HG02884 (cell line): ENCODE measurements around the gene ATOSA.
A peak's percentile ranks its signal among the peaks of the same experiment; 100 is the strongest.

Source experiments
- ATAC-seq: cut with Tn5 transposase; IDR thresholded peaks from one replicate; pipeline ENCODE4 v1.9.1; 2021; ENCODE audit warnings: mild to moderate bottlenecking, moderate library complexity; ENCODE audit not compliant: unreplicated experiment

The ATOSA gene

GRCh38 chr15:52652984-52653383 lies 26.2 kb downstream of the ATOSA start:
- ATAC-seq, result no peak

DNA sequence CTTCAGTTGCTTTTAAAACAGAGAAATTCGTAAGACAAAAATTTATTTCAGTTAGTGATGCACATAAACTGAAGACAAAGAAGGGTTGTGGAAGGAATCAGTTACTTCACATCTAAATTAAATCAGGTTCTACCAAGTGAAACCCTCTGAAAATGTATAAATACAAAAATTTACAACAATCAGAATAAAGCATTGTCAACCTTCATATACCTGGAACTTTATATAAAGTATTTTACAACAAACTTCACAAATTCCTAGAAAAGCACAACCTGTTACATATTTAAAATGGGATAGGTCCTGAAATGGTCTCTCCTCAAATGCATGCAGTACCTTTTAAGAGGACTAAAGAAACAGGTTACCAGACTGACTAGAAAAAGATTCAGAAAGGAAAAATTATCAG lies 26.9 kb downstream of the ATOSA start:
- ATAC-seq, result no peak

DNA sequence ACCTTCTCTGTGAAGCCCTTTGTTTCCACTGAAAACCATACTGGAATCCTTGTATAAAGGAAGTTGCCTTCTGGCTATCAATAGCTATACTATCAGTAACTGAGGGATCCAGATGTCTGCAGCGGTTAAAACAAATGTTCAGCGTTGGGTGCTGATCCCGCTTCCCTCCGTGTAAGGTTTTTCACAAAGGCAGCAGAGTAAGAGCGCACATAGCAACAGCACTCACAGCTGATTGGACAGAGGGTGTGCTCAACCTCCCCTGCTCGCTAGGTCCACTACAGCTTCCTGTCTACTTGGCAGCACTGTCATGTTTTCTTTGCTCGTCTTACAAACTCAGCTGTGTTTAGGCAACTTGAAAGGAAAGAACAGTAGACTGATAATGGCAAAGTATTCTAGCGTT lies 27.3 kb downstream of the ATOSA start:
- peak; percentile 99 for ATAC-seq

DNA sequence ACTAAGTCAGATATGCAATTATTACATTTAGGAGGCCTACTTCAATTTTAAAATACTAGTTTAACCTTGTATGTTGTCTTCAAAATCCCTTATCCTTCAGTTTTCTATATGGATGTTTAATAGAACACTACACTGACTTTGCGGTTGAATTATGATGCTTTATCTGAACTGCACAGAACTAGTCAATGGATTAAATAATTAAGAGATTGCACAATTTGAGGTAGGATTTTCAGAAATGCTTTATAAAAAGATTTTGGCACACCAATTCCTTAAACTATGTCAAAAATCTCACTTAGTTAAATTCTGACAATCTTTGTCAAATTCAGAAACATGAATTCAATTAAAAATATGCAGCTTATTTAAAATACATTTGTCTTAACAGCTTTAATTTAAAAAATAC lies 28.1 kb downstream of the ATOSA start:
- no peak for ATAC-seq

GRCh38 chr15:52649686-52650085 lies 29.5 kb downstream of the ATOSA start:
- ATAC-seq, result no peak

DNA sequence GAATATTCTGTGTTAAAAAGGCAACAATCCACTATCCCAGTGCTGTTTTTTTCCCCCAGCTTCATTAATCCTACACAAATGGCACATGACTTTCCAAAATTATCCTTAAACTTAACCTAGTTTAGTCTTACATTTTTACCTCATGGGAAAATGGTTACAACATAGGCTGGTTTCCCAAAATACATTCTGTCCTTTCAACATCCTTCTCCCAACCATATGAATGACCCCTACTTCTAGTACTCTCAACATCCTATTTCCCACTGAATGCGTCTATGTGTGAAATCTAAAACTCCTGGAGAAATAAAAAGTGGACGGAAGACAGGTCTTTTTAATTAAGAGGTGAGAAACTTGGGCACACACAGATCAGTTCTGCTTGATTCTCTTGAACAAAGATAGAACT lies 33.3 kb downstream of the ATOSA start:
- no peak for ATAC-seq

DNA sequence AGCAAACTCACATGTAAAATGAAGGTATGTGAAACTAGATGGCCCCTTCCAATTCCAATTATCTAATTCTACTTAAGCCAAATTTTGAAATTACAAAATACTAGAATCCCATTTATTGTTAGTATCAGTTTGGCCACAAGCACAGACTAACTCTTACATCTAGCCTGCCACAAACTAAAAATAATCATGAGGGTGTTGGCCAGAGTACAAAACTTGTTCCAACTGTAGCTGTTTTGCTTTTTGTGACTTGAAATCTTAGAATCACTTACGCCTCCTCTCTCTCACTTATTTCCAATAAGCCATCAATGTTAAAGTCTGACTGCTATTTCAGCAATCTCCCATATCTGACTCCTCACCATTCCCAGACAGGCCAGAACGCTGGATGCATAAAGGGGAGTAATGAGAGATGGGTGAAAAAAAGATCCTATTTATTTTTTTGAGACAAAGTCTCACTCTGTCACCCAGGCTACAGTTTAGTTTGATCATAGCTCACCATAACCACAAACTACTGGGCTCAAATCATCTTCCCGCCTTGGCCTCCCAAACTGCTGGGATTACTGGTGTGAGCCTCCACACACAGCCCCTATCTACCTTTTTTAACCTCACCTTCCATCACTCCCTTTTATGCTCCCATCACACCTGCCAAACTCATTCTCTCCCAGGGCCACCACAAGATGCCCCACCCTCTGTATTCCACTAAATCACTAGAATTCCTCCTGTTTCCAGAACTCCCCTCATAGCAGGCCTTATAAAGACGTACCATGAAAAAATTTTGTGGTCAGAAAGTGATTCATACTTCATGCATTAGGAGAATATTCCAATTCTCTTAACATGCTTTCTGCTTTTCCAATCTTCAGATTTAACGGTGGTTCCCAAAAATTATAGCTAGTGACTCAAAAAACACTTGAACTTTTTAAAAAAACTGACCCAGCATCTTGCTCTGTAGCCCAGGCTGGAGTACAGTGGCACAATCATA lies 36.5 kb downstream of the ATOSA start:
- no peak for ATAC-seq

GRCh38 chr15:52636459-52636858 lies 42.7 kb downstream of the ATOSA start:
- no peak for ATAC-seq

GRCh38 chr15:52635908-52636307 lies 43.3 kb downstream of the ATOSA start:
- ATAC-seq, result no peak
